PC-9 (cell line): ENCODE measurements around the gene BBS9. TPM values are rescaled to one million over a fixed set of nuclear protein-coding genes. Genes with fewer than 3 reads are reported as not detected.

Source experiments
- BruUV-seq: library from RNA; stranded (reverse); fragments of 400-500 nt; replicated peaks from 2 replicates; lab custom pipeline; 2021; lab: Mats Ljungman, UMichigan
- CTCF ChIA-PET: fragments of 300-600 bp; sonication (Branson Sonifier 250); formaldehyde crosslinking; loops from one replicate; lab custom pipeline; 2022; ENCODE audit warnings: antibody characterized with exemption; lab: Charles Lee
- POLR2A ChIA-PET: fragments of 300-600 bp; sonication (Branson Sonifier 250); formaldehyde crosslinking; loops from one replicate; lab custom pipeline; 2022; ENCODE audit warnings: antibody characterized with exemption; ENCODE audit not compliant: unreplicated experiment; lab: Charles Lee
- DNase-seq, 2 experiments: peaks; one replicate each; pipeline versions ENCODE4 v3.0.0 to v3.0.0-alpha.2; 2015 to 2022; ENCODE audit warnings: mixed read lengths in 1 of 2
- H2AFZ ChIP-seq: fragments of 200-600 bp; sonication (generic); 2 replicates; pipeline ENCODE4 v1.8.1; 2017; ENCODE audit warnings: antibody characterized with exemption
- H3F3A ChIP-seq: fragments of 200-600 bp; sonication (generic); 2 replicates; pipeline ENCODE4 v1.8.1; 2017; ENCODE audit warnings: antibody characterized with exemption, mild to moderate bottlenecking, low read depth; ENCODE audit not compliant: insufficient read depth
- H3K27ac ChIP-seq: fragments of 200-600 bp; sonication (generic); 2 replicates; pipeline ENCODE4 v1.6.1; 2016; ENCODE audit warnings: mixed run types
- H3K27me3 ChIP-seq: fragments of 200-600 bp; sonication (generic); 2 replicates; pipeline ENCODE4 v1.6.1; 2016; ENCODE audit warnings: low read depth, mixed run types; ENCODE audit not compliant: insufficient read depth
- H3K36me3 ChIP-seq: fragments of 200-600 bp; sonication (generic); 2 replicates; pipeline ENCODE4 v1.6.1; 2016; ENCODE audit warnings: low read depth, mixed run types
- H3K4me1 ChIP-seq: fragments of 200-600 bp; sonication (generic); replicated peaks from 2 replicates; pipeline ENCODE4 v1.6.1; 2016; ENCODE audit warnings: mixed run types; ENCODE audit not compliant: insufficient read depth
- H3K4me2 ChIP-seq: fragments of 200-600 bp; sonication (generic); 2 replicates; pipeline ENCODE4 v1.6.1; 2017; ENCODE audit warnings: mixed run types
- H3K4me3 ChIP-seq: fragments of 200-600 bp; sonication (generic); 2 replicates; pipeline ENCODE4 v1.6.1; 2016; ENCODE audit warnings: mixed run types
- H3K79me2 ChIP-seq: fragments of 200-600 bp; sonication (generic); 2 replicates; pipeline ENCODE4 v1.6.1; 2017; ENCODE audit warnings: low read depth, mixed run types
- H3K9me2 ChIP-seq: fragments of 200-600 bp; sonication (generic); 2 replicates; pipeline ENCODE4 v1.8.1; 2017; ENCODE audit warnings: mild to moderate bottlenecking; ENCODE audit not compliant: insufficient read depth
- H3K9me3 ChIP-seq: fragments of 200-600 bp; sonication (generic); 2 replicates; pipeline ENCODE4 v1.8.1; 2016; ENCODE audit warnings: low read depth; ENCODE audit not compliant: insufficient read depth
- H4K20me1 ChIP-seq: fragments of 200-600 bp; sonication (generic); 2 replicates; pipeline ENCODE4 v1.8.1; 2017; ENCODE audit not compliant: insufficient read depth
- CTCF ChIP-seq: fragments of 200-600 bp; sonication (generic); conservative IDR thresholded peaks from 2 replicates; pipeline ENCODE4 v1.6.1; 2017; ENCODE audit warnings: mixed run types, antibody characterized with exemption, mild to moderate bottlenecking, moderate library complexity
- EZH2 ChIP-seq: fragments of 200-600 bp; sonication (generic); IDR thresholded peaks from 2 replicates; pipeline ENCODE4 v1.8.0; 2017; ENCODE audit warnings: antibody characterized with exemption, low read depth
- intact Hi-C: fragments of 100-400 bp; cut with micrococcal nuclease; formaldehyde crosslinking; loops from one replicate; pipeline ENCODE4 v1.10.0; 2022; ENCODE audit not compliant: unreplicated experiment
- total RNA-seq: library from RNA; stranded (reverse); gene quantifications from 2 replicates; pipeline ENCODE4 v1.2.3, GENCODE V29; 2021

The BBS9 gene
- total RNA-seq, 1 experiment from 2014 or later, result 12.4 TPM

GRCh38 chr7:33411020-33411419 is 281.7 kb downstream of the BBS9 start:
- TF ChIP-seq EZH2, result no peak
- TF ChIP-seq CTCF, result no peak
- Histone ChIP-seq H3K9me2 (no peaks in the 10 kb centered on the region), H2AFZ (no peak overlapping the region), H3K36me3 (no peaks in the 10 kb centered on the region), H3K9me3 (no peaks in the 10 kb centered on the region), H3K27me3 (no peaks in the 10 kb centered on the region), H3K4me1 (no peaks in the 10 kb centered on the region), H3K4me2 (no peak overlapping the region), H4K20me1 (no peaks in the 10 kb centered on the region), H3F3A (no peaks in the 10 kb centered on the region), H3K4me3 (no peak overlapping the region), H3K27ac (no peak overlapping the region), H3K79me2 (no peaks in the 10 kb centered on the region)
- intact Hi-C loops, result no loop called here
- DNase-seq, result no peak
- CTCF ChIA-PET, result no interaction called here
- BruUV-seq, result no TSS peak
- POLR2A ChIA-PET, result no interaction called here

GRCh38 chr7:33412331-33412730 is 283.0 kb downstream of the BBS9 start:
- Histone ChIP-seq H3K36me3 (no peaks in the 10 kb centered on the region), H3K4me3 (no peak overlapping the region), H3K27ac (no peak overlapping the region), H3F3A (no peaks in the 10 kb centered on the region), H3K9me2 (no peaks in the 10 kb centered on the region; the same call in 1 of the 2 replicates), H3K27me3 (no peaks in the 10 kb centered on the region), H3K9me3 (no peaks in the 10 kb centered on the region), H3K4me1 (no peaks in the 10 kb centered on the region), H3K79me2 (no peaks in the 10 kb centered on the region), H3K4me2 (no peak overlapping the region), H4K20me1 (no peaks in the 10 kb centered on the region), H2AFZ (no peak overlapping the region)
- no peak for DNase-seq
- BruUV-seq, result no TSS peak
- CTCF ChIA-PET, result no interaction called here
- intact Hi-C loops, result no loop called here
- POLR2A ChIA-PET, result no interaction called here
- TF ChIP-seq CTCF (no peak), EZH2 (no peak)

GRCh38 chr7:33418251-33418701 is 288.9 kb downstream of the BBS9 start:
- Histone ChIP-seq H3K4me2 (no peak overlapping the region), H3K9me2 (no peaks in the 10 kb centered on the region; the same call in 1 of the 2 replicates), H3K4me1 (no peaks in the 10 kb centered on the region), H2AFZ (no peak overlapping the region), H3K9me3 (no peaks in the 10 kb centered on the region), H3K27me3 (no peaks in the 10 kb centered on the region), H3K79me2 (no peaks in the 10 kb centered on the region), H3K36me3 (no peaks in the 10 kb centered on the region), H3K4me3 (no peak overlapping the region), H3K27ac (no peak overlapping the region), H3F3A (no peaks in the 10 kb centered on the region), H4K20me1 (no peaks in the 10 kb centered on the region)
- intact Hi-C loops, result no loop called here
- DNase-seq, result no peak
- no TSS peak for BruUV-seq
- TF ChIP-seq CTCF (no peak), EZH2 (no peak)
- ChIA-PET CTCF (no interaction called here), POLR2A (no interaction called here)
